HG03565 (cell line): Measurements from ENCODE around the gene ARHGEF4.
"Not testable (repeated sequence)": the region's sequence is repeated elsewhere in the genome, so short reads cannot be mapped to it uniquely, and the experiment has no call there.

Source experiments
- ATAC-seq: cut with Tn5 transposase; IDR thresholded peaks from one replicate; pipeline ENCODE4 v1.9.1; 2021; ENCODE audit warnings: mild to moderate bottlenecking, moderate library complexity; ENCODE audit not compliant: unreplicated experiment

The ARHGEF4 gene

DNA sequence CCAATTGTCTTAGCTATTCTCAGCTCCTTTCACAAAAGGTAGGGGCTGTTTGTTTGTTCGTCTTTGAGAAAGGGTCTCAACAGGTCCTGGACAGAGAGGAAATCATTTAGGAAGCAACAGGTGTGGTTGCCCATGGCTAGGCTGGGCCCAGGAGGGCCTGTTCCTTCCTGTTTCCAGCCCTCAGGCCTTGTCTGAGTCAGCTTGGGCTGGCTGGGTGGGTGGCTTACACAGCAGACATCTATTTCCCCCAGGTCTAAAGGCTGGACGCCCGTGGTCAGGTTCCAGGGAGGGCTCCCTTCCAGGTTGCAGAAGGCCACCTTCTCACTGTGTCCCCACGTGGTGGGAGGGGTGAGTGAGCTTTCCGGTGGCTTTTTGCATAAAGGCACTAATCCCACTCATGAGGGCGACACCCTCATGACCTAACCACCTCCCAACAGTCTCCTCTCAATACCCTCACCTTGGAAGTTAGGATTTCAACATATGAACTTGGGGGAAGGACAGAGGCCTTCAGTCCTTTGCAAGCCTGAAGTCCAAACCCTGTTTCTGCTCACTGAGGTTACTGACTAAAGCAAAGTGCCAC lies 45.5 kb downstream of the ARHGEF4 start:
- no peak for ATAC-seq

DNA sequence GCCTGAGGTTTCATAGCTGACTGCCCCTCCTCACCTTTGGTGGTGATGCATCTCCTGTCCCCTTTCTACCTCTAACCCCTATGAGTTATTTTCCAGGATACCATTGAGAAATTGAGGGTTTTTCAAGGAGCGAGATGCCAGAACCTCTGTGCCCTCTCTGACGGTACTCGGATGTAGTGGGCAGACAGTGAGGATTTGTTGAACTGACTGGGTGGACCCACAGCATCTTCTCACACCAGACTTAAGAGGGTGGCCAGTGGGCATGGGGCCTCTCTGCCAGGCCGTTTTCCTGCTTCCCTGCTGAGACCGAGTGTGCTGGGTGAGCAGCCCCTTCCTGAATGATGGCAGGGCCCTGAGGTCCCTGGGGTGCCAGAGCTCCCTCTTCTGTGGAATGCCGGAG lies 46.3 kb downstream of the ARHGEF4 start:
- ATAC-seq = no peak

DNA sequence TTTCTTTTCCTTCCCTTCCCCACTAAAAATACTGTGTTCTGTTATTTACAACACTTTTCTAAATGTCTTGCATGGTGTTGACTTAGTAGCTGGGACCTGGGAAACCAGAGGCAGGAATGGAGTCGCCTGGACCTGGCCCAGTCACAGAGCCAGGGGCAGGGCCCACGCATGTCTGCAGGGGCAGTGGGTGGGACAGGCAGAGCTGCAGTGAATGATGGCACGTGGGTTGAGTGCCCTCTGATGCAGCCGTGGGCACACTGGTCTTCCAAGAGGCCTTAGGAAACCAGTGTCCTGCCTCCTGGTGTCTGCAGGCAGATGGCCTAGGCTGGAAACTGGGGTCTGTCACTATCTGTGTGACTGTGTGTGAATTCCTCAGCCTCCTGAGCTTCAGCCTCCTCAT lies 46.8 kb downstream of the ARHGEF4 start:
- ATAC-seq = no peak

- no peak for ATAC-seq
Measured at GRCh38 chr2:130884013-130884412, 47.3 kb downstream of the ARHGEF4 start.

DNA sequence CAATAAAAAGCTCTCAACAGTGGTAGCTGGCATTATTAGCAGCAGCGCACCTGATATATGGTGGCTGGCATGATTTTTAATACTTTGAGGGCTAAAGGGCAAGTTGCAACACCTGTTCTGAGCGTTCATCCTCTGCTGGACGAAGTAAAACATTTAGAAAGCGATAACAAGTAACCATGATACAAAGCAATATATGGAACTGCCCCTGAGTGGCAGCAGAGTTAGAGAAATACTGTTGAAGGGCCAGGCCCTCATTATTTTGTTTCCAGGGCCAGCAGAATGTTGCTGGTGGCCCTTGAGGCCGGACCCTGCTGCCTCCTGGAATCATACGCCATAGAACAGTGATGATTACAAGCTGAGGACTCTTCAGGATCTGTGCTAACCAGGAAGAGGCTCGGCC lies 47.8 kb downstream of the ARHGEF4 start:
- ATAC-seq = no peak

- ATAC-seq = no peak
Measured at GRCh38 chr2:130887643-130888042, 50.9 kb downstream of the ARHGEF4 start.

DNA sequence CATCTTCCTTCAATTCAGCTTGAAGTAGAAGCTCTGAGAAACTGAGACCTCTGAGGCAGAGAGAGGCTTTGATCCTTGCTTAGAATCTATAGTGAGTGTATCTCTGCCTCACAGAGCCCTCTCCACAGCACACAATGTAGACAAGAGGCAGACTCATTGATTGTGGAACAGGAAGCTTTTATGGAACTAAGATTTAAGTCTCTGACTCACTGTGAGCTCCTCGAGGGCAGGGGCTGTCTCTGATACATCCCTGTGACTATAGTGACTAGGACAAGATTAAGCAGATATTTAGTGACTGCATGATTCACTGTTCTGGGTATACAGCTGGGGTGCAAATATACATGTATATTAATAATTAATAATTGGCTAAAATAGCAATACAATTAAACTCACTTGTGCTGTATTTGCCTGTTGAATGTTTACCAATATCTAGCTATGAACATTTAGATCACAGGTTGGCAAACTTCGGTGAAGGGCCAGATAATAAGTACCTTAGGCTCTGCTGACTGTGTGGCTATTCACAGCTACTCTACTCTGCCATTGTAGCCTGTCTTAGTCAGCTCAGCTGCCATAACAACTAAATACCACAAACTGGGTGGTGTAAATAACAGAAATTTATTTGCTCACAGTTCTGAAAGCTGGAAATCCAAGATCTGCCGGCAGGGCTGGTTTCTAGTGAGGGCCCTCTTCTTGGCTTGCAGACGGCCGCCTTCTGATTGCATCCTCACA lies 54.4 kb downstream of the ARHGEF4 start:
- ATAC-seq = no peak

DNA sequence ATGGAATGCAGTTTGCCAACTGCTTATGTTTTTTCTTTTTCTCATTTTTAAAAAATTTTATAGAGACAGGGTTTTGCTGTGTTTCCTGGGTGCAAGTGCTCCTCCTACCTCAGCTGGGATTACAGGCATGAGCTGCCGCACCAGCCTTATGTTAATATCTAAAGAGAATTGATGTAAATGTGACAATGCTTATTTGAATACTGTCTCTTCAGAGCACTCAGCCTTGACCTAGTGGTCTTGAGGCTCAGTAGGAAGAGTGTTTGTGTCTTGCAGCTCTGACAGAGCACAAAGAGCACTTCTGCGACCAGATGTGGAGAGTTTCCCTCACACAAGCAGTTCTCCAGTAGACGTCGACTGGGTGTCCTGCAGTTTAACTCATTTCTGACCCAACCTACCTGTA lies 55.3 kb downstream of the ARHGEF4 start:
- no peak for ATAC-seq

GRCh38 chr2:130892793-130893785 lies 56.4 kb downstream of the ARHGEF4 start:
- no peak for ATAC-seq

- ATAC-seq = no peak
Measured at GRCh38 chr2:130894326-130894942, 57.7 kb downstream of the ARHGEF4 start.

DNA sequence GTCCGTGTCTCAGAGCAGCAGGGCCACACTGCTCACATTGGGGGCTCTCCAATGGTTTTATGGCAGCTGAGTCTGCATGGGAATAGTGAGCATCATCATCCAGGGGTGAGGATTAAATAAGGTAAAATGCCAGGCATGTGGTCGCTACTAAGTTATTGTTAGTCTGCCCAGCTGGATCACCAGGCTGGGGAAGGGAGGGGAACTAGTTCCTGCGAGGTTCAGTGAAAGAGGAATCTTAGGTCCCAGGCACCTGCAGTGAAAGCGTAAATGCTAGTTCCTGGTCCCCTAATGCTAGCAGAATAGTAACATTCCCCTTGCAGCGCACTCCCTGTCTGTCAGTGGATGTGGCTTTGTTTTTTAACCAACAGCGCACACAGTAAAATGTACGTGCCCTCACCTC lies 60.1 kb downstream of the ARHGEF4 start:
- no peak for ATAC-seq

GRCh38 chr2:130898553-130898952 lies 61.8 kb downstream of the ARHGEF4 start:
- no peak for ATAC-seq

DNA sequence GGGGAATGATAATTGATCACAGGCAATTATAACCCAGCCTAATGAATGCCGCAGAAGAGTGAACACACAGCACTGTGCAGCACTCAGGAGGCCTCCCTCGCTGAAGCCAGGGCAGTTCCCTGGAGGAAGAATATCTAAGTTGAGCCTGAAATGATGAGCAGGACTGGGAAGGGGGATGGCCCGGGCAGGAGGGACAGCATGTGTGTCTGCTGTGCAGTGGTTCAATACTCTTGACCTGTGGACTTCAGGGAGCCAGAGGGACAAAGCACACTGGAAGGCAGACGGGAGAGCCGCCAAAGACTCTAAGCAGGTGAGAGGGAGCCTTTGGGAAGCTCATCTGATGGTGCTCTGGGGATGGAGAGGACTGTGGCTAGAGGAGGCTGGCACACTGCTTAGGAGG lies 62.6 kb downstream of the ARHGEF4 start:
- no peak for ATAC-seq

GRCh38 chr2:130901061-130901460 lies 64.3 kb downstream of the ARHGEF4 start:
- ATAC-seq = no peak

DNA sequence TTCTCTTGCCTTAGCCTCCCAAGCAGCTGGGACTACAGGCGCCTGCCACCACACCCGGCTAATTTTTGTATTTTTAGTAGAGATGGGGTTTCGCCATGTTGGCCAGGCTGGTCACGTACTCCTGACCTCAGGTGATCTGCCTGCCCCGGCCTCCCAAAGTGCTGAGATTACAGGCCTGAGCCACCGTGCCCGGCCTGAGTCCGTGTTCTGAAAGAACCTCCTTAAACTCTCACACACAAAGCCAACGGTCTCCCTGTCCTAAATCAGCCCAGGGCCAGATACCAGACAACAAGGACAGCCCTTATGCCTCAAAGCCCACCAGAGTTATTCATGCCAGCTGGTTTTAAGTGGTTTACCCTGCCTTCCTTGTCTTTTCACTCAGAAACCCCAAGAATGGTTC lies 64.9 kb downstream of the ARHGEF4 start:
- not testable (repeated sequence) for ATAC-seq

GRCh38 chr2:130908832-130909231 lies 72.1 kb downstream of the ARHGEF4 start:
- no peak for ATAC-seq

DNA sequence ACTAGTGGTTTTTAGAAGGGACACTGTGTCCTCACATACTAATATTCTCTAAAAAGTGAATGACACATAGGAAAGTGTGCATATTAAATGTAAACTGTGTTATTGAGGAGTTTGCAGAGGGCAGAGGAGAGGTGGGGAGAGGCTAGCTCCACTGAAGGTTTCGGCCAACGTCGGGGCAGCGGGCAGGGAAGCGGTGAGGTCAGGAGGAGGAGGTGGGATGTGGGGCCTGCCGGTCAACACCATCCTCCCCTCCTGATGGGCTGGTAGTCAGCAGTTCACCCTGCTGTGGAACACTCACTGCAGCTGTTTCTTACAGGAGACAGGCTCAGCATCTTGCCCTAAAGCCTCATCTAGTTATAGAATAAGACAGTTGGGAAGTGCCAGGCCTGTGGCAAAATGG lies 74.2 kb downstream of the ARHGEF4 start:
- no peak for ATAC-seq

DNA sequence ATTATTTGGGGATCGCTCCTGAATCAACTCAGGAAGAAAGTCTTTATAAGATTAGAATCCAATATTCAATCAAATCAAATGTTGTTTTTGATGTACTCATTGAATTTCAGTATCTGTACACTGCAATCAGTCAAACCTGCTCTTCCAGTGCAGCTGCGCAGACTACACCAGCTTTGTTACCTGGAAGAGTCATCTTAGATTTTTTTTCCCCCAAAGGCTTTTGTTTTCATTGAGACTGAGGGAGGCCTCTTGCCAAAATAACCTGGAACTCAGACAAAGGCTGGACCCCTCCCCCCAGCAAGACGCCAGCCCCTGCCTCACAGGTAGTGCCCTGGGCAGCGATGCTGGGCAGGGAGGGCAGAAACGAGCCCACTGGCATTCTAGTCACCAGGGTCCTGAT lies 74.8 kb downstream of the ARHGEF4 start:
- ATAC-seq = no peak

GRCh38 chr2:130911996-130912395 lies 75.3 kb downstream of the ARHGEF4 start:
- no peak for ATAC-seq

DNA sequence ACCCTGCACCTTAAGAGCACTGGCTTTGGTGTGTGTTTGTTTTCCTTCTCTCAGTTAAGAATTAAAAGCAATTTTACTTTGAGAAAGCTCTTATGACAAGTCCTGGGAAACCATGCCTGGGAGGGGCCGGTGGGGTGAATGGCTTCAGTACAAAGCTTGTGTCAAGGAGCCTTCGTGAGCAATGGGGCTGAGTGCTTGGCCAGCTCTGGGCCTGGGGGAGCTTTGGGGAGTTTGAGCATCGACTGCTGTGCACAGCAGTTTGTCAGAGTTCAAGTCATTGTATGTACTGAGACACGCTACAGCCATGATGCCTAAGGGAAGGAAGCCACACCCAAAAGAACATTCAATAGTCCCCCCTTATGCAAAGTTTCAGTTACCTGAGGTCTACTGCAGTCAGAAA lies 75.8 kb downstream of the ARHGEF4 start:
- no peak for ATAC-seq

DNA sequence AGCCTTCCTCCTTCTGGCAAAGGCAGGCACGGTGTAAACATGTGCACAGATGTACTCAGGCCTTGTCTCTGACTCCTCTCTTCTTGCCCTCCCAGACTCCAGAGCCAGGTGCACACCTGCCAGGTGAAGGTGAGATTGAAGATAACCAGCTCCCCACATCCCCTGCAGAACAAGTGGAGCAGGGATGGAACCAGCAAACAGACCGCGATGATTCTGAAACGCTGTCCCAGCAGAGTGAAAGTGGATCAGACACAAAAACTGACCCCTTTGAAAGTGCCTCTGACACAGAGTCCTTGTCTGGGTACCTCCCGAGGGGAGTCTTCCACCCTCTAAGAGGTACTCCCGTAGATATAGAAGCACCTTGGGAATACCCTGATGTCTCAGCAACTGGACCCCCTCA lies 77.2 kb downstream of the ARHGEF4 start:
- ATAC-seq = no peak
